LNCaP clone FGC (cell line): ENCODE measurements around the gene TFAP2D.

Source experiments
- DNase-seq: peaks from one replicate; pipeline ENCODE4 v3.0.0-alpha.2; 2011; ENCODE audit warnings: low read depth
- H3K4me3 ChIP-seq: 2 replicates; pipeline ENCODE4 v1.5.1; 2011; ENCODE audit warnings: mild to moderate bottlenecking, low read depth, low read length, control low read depth
- CTCF ChIP-seq: IDR thresholded peaks from 2 replicates; pipeline ENCODE4 v1.5.1; 2012; ENCODE audit warnings: mild to moderate bottlenecking; ENCODE audit not compliant: control insufficient read depth, insufficient read depth; ENCODE audit errors: extremely low read depth

The TFAP2D gene

DNA sequence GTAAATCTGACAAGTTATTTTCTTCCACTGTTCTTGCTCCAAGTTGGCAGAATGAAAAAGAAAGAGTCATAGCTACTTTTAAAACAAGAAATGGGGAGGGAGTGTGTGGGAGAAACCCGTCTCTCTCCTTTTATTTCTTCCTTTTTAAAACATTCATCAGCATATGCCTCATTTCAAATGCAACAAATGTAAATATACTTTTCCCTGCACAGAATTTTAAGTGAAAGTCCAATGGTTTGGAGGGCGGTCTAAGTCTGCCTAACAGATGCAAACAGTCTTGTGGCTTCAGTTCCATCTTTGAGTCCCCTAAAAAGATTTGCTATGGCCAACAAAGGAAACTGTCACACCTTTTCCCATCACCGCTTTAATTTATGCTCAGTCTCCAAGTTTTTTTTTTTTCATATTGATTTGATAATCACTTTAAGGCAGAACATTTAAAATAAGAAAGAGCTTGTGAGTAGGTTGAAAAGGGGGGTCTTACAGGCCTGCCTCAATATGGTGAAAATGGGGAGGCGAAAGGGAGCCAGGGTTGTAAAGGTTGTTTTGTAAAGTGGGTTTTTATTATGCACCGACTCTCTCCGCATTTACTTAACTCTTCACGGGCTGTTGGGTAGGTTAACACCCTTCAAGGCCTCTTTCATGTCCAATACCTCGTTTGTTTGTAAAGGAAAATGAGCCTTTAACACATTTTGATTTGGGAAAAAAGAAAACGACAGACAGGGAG, 4.6 kb downstream of the TFAP2D start:
- no peak for TF ChIP-seq CTCF
- DNase-seq = no peak
- no peak overlapping the region for H3K4me3 ChIP-seq

DNA sequence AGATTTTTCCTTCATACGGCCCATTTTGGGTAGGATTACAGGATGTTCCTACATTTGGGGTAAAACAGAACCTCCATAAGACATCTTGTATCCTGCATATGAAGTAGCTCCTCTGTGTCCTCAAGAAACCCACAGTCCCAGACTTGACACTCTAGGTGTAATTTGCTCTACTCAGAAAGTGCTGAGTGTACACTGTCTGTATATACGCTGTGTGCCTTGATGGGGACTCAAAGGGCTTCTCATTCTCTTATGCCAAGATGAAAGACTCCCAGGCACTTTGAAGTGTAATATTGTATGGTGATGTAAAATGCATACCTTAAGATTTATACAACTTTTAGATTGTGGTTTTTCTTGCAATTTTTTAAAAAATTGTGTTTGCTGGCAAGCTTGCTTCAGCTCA, 5.2 kb downstream of the TFAP2D start:
- DNase-seq = no peak
- TF ChIP-seq CTCF = no peak

GRCh38 chr6:50720623-50721022, 7.3 kb downstream of the TFAP2D start:
- no peak for DNase-seq
- TF ChIP-seq CTCF = no peak
- H3K4me3 ChIP-seq = no peak overlapping the region

More for the DNA sequence above, 5.2 kb downstream of the TFAP2D start:
- H3K4me3 ChIP-seq = no peak overlapping the region

DNA sequence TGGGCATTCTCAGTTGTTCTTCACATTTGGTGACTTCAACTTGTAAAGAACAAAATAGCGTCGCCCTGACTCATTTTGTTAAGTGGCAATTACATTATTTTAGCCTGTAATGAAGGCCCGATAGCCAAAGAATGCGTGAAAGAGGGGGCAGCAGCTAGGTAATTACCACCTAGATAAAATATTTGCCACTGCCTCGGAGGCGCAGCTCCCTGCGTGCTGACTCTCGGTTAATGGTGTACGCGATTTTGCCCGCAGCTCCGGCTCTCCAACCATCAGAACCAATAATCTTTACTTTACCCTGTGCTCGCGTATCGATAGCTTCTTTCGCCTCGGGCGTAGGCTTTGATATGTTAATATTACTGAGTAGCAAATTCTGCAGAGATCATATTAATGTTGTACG, 8.7 kb downstream of the TFAP2D start:
- DNase-seq = no peak
- no peak for TF ChIP-seq CTCF
- H3K4me3 ChIP-seq = no peak overlapping the region

DNA sequence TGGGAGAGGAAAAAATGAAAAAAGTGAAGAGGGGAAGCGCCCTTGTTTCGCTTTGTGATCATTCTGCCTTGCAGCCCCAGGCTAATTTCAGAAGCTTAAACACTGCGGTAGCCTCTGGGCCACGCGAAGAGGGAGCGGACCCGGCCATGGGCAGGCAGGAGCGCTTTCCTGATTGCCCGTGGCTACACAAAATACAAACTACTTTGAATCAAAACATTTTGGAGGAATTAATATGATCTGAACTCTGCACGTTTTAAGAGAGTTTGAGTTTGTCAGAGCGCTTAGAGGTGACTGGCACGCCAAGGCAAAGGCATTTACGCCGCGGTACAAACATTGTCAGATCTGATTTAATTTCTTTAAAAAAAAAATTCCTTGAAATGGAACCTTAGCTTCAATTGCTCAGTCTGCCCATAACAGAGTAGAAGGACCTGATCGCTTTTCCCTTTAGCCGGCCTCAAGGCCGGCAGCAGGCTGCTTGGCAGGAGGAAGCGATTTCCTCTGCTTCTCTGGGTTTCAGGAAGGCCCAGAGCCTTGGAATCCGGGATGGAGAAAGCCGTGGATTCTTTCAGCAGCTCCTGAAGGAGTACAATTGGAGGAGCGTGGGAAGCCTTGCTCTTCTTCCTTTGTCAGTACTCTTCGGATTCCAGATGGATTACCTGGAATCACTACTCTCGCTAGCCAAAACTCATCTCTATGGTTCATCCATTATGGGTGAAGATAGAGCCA, 9.7 kb downstream of the TFAP2D start:
- DNase-seq = no peak
- no peak for TF ChIP-seq CTCF
- H3K4me3 ChIP-seq = no peak overlapping the region

DNA sequence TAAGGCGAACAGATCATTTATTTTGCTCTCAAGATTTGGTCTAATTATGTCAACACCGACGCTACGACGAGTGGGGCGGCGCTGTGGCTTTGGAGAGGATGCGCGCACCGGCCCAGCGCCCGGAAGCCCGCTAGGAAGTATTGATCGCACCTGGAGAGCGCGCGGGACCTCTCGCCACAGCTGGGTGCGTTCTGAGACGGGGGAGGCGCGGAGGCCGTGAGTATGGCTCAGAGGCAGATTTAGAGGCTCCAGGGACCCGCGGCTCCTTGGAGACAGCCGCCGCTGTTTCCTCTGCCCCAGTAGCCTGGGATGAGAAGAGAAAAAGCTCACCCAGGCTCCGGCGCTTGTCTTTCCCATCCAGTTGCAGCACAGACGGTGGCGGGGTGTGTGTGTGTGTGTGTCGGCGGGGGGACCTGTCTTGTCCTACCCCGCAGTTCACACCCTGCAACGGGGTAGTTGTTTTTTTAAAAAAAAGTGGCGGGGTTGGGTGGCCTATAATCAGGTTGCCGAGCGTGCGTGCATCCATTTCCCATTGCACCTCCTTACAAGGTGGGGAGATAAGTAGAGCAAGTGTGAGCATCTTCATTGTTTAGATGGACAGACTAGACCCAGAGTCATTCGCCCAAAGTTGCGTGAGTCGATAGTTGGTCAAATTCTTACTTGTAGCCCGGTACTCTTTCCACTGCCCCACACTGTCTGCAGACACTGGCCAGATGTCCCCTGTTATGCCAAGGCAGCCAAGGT, 11.2 kb downstream of the TFAP2D start:
- DNase-seq = no peak
- 0 out of 2 replicates have a peak, but pooled peaks have one; percentile 4 for TF ChIP-seq CTCF

More for the DNA sequence above, 11.2 kb downstream of the TFAP2D start:
- H3K4me3 ChIP-seq = no peak overlapping the region
